ENCODE results near the gene IGFL1.
"Not testable (repeated sequence)": the region's sequence is repeated elsewhere in the genome, so short reads cannot be mapped to it uniquely, and the experiment has no call there.

The IGFL1 gene

GRCh38 chr19:46229442-46229841, at the start of gene IGFL1:
IGFL1 (plus strand) TSS chr19:46229742; CDS start chr19:46229775, 33 bp downstream.
- H3K4me3 ChIP-seq (ENCODE audit: low read length): no peak within 1 kb of the TSS
- no peak for TF ChIP-seq ZNF274 (IDR thresholded peaks at IDR 0.05; ENCODE audit: low read depth, low read length)

GRCh38 chr19:46180701-46181387, 48.7 kb upstream of the IGFL1 start:
- TF ChIP-seq ZNF274 (IDR thresholded peaks at IDR 0.05; ENCODE audit: low read depth, low read length): no peak
- H3K4me3 ChIP-seq (ENCODE audit: low read length): no peak overlapping the region

GRCh38 chr19:46181388-46181779, 48.2 kb upstream of the IGFL1 start:
- no peak overlapping the region for H3K4me3 ChIP-seq (ENCODE audit: low read length)
- no peak for TF ChIP-seq ZNF274 (IDR thresholded peaks at IDR 0.05; ENCODE audit: low read depth, low read length)

DNA sequence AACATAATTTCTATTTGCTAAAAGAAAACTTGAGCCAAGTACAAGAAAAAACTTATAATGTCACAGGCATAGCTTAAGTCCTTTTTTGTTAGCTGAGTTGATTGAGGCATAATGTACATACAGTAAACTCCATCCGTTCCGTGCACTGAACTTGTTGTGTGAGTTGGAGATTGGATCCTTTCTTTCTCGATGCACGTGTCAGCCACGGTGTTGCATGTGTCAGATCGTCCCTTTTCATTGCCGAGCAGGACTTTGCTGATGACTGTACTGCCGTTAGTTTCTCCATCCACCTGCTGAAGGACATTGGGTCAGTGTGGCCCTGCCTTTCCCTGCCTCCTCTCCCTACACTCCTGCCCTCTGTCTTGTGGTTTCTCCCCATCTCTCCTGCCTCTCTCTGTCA, 47.1 kb upstream of the IGFL1 start:
- no peak overlapping the region for H3K4me3 ChIP-seq (ENCODE audit: low read length)

GRCh38 chr19:46184775-46185710, 44.5 kb upstream of the IGFL1 start:
- H3K4me3 ChIP-seq (ENCODE audit: low read length): not testable (repeated sequence)

More for the DNA sequence above, 47.1 kb upstream of the IGFL1 start:
- TF ChIP-seq ZNF274 (IDR thresholded peaks at IDR 0.05; ENCODE audit: low read depth, low read length): no peak

- TF ChIP-seq ZNF274 (IDR thresholded peaks at IDR 0.05; ENCODE audit: low read depth, low read length): no peak
- H3K4me3 ChIP-seq (ENCODE audit: low read length): no peak overlapping the region
Measured at GRCh38 chr19:46186101-46186716, 43.3 kb upstream of the IGFL1 start.

DNA sequence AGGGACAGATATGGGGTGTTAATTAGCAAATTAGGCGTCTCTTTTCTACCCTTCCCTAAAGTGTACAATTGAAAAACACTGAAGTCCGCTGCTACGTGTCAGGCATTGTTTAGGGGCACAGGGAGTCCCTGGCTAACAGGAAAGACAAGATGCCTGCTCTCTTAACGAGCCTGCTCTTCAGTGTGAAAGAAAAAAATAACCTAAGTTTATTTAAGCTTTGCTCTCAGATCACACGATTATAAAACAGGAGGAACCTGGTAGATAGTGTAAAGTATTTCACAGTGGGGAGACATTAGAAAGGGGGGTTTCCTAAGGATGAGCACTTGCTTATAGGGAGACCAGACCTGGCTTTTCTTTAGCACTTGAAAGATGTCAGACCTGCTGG, 42.8 kb upstream of the IGFL1 start:
- no peak for TF ChIP-seq ZNF274 (IDR thresholded peaks at IDR 0.05; ENCODE audit: low read depth, low read length)
- H3K4me3 ChIP-seq (ENCODE audit: low read length): no peak overlapping the region

- no peak overlapping the region for H3K4me3 ChIP-seq (ENCODE audit: low read length)
- TF ChIP-seq ZNF274 (IDR thresholded peaks at IDR 0.05; ENCODE audit: low read depth, low read length): no peak
Measured at GRCh38 chr19:46189971-46190888, 39.3 kb upstream of the IGFL1 start.

- no peak for TF ChIP-seq ZNF274 (IDR thresholded peaks at IDR 0.05; ENCODE audit: low read depth, low read length)
- H3K4me3 ChIP-seq (ENCODE audit: low read length): no peak overlapping the region
Measured at GRCh38 chr19:46191356-46191755, 38.2 kb upstream of the IGFL1 start.

- no peak for TF ChIP-seq ZNF274 (IDR thresholded peaks at IDR 0.05; ENCODE audit: low read depth, low read length)
Measured at GRCh38 chr19:46191972-46192371, 37.6 kb upstream of the IGFL1 start.

DNA sequence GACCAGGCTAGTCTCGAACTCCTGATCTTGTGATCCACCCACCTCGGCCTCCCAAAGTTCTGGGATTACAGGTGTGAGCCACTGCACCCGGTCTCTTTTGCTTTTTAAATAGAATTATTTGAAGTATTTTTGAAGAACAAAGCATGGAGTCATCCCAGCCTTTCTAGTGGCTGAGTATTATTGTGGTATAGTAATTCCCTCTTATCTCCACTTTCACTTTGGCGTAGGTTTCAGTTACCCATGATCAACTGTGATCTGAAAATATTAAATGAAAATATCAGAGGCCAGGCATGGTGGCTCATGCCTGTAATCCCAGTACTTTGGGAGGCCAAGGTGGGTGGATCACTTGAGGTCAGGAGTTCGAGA, 36.9 kb upstream of the IGFL1 start:
- not testable (repeated sequence) for H3K4me3 ChIP-seq (ENCODE audit: low read length)

More at GRCh38 chr19:46191972-46192371, 37.6 kb upstream of the IGFL1 start:
- no peak overlapping the region for H3K4me3 ChIP-seq (ENCODE audit: low read length)

DNA sequence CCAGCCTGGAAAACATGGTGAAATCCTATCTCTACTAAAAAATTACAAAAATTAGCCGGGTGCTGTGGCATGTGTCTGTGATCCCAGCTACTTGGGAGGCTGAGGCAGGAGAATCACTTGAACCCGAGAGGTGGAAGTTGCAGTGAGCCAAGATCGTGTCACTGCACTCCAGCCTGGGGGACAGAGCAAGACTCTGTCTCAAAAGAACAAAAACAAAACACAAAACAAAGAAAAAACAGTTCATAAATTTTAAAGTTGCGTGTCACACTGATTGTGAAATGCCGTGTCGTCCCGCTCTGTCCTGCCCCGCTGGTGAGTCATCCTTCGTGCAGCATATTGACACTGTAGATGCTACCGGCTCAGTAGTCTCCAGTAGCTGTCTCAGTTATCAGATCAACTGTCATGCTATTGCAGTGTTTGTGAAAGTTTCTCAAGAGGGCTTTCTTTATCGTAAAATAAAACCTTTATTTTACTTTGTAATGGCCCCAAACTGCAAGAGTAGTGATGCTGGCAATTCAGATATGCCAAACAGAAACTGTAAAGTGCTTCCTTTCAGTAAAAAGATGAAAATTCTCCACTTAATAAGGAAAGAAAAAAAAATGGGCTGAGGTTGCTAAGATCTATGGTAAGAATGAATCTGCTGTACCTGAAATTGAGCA, 36.4 kb upstream of the IGFL1 start:
- no peak overlapping the region for H3K4me3 ChIP-seq (ENCODE audit: low read length)

GRCh38 chr19:46193678-46194077, 35.9 kb upstream of the IGFL1 start:
- TF ChIP-seq ZNF274 (IDR thresholded peaks at IDR 0.05; ENCODE audit: low read depth, low read length): no peak
- no peak overlapping the region for H3K4me3 ChIP-seq (ENCODE audit: low read length)

More for the DNA sequence above, 36.4 kb upstream of the IGFL1 start:
- TF ChIP-seq ZNF274 (IDR thresholded peaks at IDR 0.05; ENCODE audit: low read depth, low read length): no peak

Measured in GM08714 (cell line).